HL-60/S4 treated with phorbol 12-myristate 13-acetate at 8.2 ng/mL for 4 days and 3 days (cell line): Measurements from ENCODE around the gene GNA14.
"Not testable (repeated sequence)": the region's sequence is repeated elsewhere in the genome, so short reads cannot be mapped to it uniquely, and the experiment has no call there.

Experiments
- in situ Hi-C: fragments of 300-500 bp; cut with MboI; formaldehyde crosslinking; loops from 2 replicates; pipeline ENCODE4 v1.15.0; 2022; ENCODE audit warnings: low sequenced_read_pairs

The GNA14 gene

DNA sequence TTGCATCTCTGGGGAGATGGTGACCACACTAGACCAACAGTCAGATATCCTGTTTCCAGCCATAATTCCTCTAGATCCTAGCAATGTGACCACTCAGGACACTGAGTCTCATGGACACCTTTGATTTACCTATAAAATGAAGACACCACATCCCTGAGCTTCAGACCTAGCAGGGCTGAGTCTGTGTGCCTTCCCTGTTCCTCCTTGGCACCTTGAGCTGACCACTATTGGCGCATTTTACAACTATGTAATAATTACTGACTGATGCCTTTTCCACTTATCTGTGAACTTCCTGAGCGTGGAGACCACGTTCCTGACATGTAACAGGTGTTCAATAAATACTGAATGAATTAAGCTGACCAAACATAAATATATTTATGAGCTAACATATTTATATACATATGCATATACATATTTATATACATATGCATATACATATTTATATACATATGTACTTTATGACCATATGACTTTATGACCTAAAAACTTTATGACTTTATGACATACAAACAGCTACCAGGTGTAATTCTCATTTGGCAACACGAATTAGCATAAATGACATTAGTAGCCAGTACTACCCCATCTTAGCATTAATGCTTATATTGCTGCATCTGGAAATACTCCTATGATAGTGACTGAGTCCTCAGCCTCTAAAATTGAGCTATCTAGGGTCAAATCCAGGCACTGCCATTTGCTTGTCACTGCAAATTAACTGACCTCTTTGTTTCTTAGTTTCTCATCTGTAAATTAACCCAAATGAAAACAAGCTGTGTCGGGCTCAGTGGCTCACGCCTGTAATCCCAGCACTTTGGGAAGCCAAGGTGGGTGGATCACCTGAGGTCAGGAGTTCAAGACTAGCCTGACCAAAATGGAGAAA lies 150.6 kb downstream of the GNA14 start:
- in situ Hi-C loops = no loop called here

DNA sequence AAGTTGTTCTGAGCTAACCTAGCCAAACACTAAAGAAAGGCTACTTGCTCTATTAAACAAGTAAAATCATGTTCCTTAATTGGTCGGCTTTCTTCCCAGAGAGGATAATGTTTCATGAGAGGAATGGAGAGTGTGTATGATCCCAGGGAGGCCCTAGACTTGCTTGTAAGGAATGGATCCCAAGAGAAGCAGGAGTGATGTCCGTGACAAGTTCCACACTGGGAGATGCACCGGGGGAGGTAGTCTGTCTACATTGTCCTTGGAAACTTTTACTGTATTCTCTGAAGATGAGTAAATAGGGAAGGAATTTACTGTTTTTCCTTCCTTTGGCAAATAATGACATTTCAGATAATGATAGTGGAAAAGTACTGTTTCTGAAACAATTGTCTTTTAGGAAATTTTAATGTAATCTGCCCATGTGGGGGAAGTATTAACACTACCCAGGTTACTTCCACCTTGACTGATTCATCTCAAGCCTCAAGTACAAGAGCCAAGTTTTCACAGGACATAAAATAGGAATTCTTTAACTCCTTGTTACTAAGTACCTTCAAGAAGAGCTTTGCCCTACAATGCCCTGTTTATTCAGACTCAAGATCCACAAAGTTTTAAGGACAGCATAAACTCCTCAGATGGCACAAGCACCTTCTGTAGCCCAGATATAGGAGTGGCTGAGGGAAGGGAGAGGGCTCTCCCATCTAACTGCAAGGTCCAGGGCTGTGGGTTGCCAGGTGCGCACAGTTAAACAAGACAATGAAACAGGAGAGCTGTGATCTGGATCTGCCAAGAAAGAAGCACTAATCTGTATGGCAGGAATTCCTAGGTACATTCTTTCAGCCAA lies 152.1 kb downstream of the GNA14 start:
- in situ Hi-C loops = no loop called here

DNA sequence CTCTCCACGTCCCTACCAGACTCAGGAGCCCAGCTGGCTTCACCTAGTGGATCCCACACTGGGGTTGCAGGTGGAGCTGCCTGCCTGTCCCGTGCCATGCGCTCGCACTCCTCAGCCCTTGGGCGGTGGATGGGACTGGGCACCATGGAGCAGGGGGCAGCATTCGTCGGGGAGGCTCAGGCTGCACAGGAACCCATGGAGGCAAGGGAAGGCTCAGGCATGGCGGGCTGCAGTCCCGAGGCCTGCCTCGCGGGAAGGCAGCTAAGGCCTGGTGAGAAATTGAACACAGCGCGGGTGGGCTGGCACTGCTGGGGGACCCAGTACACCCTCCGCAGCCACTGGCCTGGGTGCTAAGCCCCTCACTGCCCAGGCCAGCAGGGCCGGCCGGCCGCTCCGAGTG lies 157.8 kb downstream of the GNA14 start:
- in situ Hi-C loops = not testable (repeated sequence)

DNA sequence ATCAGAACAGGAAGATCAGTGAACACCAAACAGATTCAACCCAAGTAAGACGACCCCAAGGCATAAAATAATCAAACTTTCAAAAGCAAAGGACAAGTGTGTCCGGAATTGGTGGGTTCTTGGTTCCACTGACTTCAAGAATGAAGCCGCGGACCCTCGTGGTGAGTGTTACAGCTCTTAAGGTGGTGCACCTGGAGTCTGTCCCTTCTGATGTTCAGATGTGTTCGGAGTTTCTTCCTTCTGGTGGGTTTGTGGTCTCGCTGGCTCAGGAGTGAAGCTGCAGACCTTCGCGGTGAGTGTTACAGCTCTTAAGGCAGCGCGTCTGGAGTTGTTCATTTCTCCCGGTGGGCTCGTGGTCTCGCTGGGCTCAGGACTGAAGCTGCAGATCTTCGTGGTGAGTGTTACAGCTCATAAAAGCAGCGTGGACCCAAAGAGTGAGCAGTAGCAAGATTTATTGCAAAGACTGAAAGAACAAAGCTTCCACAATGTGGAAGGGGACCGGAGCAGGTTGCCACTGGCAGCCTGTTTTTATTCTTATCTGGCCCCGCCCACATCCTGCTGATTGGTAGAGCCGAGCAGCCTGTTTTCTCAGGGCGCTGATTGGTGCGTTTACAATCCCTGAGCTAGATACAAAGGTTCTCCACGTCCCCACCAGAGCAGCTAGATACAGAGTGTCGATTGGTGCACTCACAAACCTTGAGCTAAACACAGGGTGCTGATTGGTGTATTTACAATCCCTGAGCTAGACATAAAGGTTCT lies 158.5 kb downstream of the GNA14 start:
- in situ Hi-C loops = not testable (repeated sequence)

DNA sequence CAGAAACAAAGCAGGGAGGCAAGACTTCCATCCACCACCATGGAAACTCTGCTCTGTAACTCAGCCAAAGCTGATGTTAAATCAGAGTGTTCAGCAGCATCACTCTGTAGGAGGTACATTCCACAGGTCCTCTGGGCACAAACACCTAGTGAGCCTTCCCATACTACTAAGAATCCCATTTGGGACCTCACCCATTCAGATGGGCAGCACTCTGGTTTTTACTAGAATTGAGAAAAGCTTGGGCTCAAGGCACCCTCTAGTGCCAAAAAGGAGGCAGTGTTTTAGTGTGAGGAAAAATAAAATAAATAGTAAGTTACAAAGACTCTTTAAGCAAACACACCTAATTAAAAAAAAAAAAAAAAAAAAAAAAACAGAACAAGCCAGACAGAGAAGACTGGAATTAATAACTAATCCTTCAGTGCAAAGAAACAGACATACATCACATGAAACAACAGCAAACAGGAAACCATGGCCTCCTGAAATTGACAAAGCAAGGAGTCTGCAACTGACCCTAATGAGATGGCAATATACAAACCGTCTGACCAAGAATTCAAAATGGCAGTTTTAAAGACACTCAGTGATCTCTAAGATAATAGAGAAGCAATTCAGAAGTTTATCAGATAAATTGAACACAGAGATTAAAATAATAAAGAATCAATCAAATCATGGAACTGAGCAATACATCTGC lies 159.5 kb downstream of the GNA14 start:
- in situ Hi-C loops = no loop called here

DNA sequence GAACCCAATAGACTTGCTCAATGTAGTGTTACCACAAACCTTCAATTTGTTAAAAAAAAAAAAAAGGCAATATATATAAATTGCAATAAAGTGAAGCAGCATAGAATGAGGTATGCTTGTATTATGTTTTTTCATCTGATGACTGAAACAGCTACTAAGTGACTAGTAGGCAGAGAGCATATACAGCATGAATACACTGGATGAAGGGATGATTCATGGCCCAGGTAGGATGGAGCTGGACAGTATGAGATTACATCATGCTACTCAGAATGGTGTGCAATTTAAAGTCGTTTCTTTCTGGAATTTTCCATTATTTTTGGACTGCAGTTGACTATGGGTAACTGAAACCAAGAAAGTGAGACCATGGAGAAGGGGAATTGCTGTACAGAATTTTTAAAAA lies 161.2 kb downstream of the GNA14 start:
- in situ Hi-C loops = no loop called here

DNA sequence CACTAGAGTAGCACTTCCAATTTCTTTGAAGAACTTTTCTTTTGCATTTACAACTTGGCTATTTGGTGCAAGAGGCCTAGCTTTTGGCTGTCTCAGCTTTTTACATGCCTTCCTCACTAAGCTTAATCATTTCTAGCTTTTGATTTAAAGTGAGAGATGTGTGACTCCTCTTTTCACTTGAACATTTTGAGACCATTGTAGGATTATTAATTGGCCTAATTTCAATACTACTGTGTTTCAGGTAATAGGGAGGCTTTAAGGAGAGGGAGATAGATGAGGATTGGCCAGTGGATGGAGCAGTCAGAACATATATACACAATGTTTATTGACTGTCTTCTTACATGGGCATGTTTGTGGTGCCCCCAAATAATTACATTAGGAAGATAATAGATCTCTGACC lies 161.7 kb downstream of the GNA14 start:
- in situ Hi-C loops = no loop called here

DNA sequence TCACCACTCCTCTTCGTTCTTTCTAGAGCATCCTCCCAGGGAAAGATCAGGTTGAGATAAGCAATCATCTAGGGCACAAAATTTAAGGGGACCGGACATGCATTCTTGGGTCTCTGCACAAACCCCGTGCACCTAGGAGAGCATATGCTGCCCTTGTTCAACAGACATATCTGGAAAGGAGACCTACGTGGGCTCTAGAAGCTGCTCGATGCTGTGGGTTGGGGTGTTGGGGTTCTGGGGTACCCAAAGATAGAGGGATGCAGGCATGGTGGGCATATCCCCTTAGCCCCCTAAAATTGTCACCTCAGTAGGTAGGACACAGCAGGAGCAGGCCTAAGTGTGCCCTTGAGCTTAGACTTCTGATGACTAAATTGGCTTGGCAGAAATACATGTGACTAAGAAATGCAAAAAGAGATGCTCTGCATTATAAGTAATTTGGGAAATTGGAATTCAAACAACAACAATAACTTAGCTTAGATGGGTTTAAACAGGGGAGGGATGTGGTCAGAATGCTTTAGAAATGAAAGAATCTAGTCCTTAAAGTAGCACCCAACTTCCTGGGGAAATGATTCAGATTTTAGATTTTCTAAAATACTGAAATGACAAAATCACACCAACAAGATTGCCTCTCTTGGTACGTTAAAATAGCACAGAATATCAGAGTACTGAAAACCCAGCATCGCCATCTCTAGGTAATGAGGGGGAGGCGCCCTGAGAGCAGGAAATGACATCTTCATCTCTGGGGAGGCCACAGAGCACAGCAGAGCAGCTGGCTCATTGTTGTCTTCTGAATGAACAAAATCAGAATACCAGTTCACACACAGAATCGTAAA lies 172.3 kb downstream of the GNA14 start:
- in situ Hi-C loops = no loop called here

DNA sequence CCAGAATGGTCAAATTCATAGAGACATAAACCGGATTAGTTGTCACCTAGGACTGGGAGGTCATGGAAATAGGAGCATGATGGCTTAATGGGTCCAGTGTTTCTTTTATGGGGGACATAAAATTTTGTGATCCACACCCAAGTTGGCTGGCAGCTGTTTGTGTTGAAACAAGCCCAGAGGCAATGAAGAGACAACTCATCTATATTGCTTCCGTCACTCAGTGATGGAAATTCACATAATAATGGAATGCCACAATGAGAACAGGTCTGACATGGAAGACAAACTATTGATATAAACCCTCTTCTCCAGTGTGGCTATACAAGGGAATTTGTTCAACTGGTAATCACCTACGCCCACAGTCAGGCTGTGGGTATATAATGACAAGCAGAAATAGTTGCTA lies 173.2 kb downstream of the GNA14 start:
- in situ Hi-C loops = no loop called here

DNA sequence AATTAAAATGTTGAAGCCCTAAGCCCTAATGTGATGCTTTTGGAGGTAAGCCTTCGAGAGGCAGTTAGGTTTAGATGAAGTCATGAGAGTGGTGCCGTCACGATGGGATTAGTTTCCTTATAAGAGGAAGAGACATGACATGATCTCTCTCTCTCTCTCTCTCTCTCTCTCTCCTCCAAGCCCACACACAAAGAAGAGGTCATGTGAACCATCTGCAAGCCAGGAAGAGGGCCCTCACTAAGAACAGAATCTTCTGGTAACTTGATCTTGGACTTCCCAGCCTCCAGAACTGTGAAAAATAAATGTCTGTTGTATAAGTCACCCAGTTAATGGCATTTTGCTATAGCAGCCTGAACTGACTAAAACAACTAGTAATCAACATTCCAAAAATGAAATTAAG lies 175.5 kb downstream of the GNA14 start:
- in situ Hi-C loops = no loop called here

DNA sequence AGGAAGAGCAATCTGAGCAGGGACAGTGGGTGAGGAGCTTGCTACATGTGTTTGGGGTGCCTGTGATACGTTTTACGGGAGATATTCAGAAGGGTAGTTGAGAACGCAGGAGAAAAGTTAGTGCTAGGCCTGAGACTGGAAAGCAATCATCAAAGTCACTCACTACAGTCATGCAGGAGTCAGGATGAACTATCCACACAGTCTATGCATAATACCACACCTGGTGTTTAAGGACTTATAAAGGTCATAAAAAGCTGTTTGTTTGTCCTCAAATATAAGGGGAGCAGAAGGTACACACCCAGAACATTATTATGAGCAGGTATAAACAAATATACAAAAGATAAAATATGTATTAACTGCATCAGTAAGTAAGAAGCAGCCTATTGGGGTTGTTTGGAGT lies 176.6 kb downstream of the GNA14 start:
- in situ Hi-C loops = no loop called here

DNA sequence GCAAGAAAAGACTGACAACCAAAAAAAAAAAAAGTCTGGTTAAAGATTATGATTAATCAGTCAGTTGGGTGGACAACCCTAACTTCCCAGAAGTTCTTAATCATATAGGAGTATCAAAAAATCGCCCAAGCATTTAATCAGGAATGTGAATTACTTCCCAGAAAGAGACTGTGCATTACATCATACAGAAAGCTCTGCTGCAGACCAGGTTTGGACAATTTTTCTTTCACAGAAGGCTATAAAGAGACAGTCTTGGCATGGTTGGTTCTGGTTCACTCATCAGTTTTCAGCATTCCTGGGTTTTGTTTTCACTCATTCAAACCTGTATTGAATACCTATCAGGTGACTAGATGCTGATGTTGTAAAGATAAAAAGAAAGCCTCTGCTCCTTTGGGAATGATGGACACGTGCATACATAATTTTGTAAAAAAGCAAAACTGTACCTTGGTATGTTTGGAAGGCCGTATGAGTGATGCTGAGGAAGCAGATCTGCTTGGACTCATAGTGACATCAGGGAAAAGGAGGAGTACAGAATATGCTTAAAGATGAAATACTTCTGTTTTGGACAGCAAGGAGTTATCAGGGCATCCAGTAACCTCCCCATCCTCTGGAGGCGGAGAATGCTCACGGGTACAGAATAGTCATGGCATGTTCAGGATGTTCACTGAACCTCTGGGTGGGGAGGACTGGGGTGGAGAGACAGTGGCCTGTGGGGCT lies 178.4 kb downstream of the GNA14 start:
- in situ Hi-C loops = no loop called here

DNA sequence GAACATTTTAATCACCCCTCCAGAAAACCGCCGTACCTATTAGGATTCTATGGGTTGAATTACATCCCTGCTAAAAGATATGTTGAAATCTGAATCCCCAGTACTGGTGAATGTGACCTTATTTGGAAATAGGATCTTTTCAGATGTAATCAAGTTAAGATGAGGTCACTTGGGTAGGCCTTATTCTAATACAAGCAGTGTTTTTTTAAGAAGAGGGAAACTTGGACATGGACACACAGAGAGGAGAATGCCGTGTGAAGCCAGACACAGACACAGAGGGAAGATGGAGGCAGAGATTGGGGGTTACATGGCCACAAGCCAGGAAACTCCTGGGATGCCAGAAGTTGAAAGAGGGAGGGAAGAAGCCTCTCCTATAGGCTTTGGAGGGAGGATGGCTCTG lies 183.5 kb downstream of the GNA14 start:
- in situ Hi-C loops = no loop called here

DNA sequence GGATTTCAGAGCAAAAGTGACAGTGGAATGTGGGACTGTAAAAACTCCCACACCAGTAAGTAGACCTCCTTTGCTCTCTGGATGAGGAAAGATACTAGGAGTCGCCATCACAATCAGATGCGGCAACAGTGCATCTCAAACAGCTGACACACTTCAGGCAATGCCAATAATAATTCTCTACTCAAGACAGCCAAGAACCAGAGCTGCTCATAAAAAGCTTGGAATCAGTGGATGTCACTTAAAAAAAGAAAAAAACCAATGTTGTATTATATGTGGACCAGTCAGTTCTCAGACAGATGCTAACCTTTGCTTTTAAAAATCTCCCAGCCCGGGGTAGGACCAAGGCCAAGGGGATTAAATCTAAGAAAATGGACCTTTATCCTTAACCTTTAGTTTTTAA lies 185.0 kb downstream of the GNA14 start:
- in situ Hi-C loops = no loop called here

DNA sequence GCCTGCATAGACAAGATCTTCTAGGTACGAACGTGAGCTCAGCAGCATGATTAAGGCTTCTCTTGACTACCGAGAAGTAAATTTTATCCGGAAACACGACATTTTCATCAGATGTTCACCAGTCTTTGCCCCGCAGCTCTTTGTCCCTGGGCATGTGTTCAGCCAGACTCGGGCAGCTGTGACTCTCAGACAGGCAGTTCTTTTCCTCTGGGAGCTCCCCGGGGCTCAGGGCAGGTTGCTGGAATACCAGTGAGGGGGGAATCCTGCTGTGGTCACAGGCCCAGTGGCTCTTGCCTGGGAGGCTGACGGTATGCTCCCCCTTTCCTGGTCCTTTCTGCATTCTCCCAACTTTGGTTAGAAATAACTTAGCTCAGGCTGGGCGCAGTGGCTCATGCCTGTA lies 186.1 kb downstream of the GNA14 start:
- in situ Hi-C loops = no loop called here

DNA sequence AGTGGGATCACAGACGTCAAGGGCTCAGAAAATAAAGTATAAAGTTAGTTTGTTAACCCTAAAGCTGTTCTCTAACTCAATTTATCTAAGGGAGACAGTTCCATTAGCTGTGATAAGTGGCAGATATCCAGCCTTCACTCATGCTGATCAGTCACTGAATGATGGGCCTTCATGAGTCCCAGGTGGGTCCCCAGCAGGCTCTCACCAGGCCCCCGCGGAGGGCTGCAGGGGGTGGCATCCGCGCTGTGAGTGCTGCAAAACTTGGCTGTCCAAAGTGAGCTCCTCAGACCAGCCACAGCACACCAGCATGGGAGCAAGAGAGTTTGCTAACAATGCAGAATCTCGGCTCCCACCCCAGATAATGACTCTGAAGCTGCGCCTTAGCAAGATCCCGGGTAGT lies 187.2 kb downstream of the GNA14 start:
- in situ Hi-C loops = no loop called here

DNA sequence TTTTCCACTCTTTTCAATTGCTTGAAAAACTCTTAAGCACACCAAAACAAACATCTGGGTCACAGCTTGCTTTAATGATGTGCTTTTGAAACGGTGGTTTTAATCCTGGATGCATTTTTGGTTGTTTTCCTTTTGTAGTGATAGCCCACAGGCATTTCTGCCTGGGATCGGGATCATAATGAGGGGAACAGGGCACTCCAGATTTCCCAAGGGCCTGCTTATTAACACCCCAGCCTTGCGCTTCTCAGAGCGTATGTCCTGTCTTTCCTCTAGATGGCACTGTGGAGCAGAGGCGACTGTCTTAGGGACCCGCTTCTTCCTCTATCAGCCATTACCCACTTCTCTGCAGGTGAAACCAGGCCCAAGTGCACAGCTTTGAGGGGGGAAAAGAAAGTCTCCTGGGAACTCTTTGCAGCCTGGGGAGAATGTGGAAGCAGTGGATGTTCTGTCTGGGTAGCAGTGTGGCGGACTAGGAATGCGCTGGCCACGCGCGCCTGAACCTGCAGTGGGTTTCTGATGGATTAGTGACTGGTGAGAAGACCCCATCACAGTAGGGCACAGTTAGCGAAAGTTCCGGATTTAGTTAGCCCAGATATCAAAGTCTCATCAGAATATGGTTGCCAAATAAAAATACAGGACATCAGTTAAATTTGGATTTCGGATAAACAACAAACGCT lies 190.1 kb downstream of the GNA14 start:
- in situ Hi-C loops = no loop called here

DNA sequence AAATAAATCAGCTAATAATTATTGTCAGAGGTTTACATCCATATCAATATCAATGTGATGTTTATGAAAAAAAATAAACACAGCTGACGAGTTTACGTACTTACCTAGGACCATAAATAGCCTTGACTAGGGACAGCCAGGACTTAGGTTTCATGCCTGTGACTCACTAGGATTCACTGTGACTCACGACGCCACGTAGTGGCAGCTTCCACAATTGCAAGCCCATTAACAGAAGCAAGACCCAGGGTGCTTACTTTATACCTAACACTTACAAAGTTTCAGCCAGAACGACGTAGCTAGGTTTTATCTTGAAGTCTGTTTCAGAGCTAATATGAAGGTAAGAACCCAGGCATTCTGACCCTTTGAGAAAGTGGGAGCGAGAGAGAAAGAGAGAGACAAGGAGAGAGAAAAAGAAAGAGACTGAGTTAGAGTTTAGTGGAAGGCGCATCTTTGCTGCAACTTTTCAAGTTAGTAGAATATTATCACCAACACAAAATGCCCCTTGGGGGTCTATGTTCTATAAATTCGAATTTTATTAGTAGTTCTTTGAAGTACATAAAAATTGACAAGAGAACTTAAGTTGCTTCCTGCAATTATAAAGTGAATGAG lies 191.2 kb downstream of the GNA14 start:
- in situ Hi-C loops = no loop called here
